GM12891 (cell line): ENCODE data around the gene DKC1.

ENCODE experiments used
- DNase-seq: peaks from one replicate; pipeline ENCODE4 v3.0.0; 2011; ENCODE audit warnings: low spot score; ENCODE audit not compliant: insufficient read length
- FAIRE-seq: peaks from 2 replicates; lab custom pipeline; 2011; peaks lifted over from hg19 to GRCh38; lab: Jason Lieb, UNC
- PAX5 ChIP-seq: IDR thresholded peaks from 2 replicates; pipeline ENCODE4 v1.6.1; 2011; ENCODE audit warnings: low read length, moderate library complexity, mild to moderate bottlenecking; ENCODE audit not compliant: insufficient read depth, severe bottlenecking
- POLR2A ChIP-seq: IDR thresholded peaks from 2 replicates; pipeline ENCODE4 v1.6.1; 2011; ENCODE audit warnings: low read depth, low read length, control low read depth
- POLR2AphosphoS5 ChIP-seq: IDR thresholded peaks from 2 replicates; pipeline ENCODE4 v1.6.1; 2011; ENCODE audit warnings: low read depth, low read length, control low read depth
- POU2F2 ChIP-seq: IDR thresholded peaks from 2 replicates; pipeline ENCODE4 v1.6.1; 2011; ENCODE audit warnings: low read depth, mild to moderate bottlenecking, control low read depth, low read length, moderate library complexity
- SPI1 ChIP-seq: IDR thresholded peaks from 2 replicates; pipeline ENCODE4 v1.6.1; 2011; ENCODE audit warnings: low read depth, low read length, control low read depth
- TAF1 ChIP-seq: IDR thresholded peaks from 2 replicates; pipeline ENCODE4 v1.6.1; 2011; ENCODE audit warnings: low read depth, low read length, control low read depth

The DKC1 gene

DNA sequence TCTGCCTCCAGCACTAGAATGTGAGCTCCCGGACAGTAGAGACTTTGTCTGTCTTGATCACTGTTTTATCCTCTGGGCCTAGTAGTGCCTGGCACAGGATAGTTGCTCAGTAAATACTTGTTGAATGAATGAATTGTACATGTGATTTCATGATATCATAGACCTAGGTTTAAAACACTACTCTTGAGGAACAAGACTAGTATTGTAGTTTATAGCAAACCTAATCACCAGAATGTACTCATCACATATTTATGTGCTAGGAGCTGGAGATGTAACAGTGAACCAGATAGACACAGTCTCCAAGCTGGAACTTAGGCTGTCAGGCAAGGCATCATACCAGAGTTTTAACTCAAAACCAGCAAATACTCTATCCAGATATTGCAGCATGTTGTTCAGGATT is 35.2 kb upstream of the DKC1 start:
- no peak for FAIRE-seq

DNA sequence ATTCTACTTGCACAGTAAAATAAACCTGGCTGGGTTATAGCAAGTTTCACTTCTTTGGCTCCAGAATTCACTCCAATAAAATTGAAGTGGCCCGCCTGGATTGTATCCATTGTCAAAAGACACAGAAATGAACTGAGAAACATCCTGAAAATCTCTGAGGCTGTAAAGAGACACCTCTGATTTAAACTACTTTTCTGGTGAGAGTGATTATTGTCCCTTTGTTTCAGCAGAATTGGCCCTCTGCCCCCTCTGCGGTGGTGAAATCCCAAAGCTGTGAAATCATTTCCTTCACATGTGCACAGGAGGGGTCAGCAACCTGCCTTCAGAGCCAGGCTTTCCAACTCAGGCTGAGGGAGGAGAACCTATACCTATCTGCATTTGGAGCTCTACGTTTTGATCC is 34.8 kb upstream of the DKC1 start:
- FAIRE-seq (no peak), DNase-seq (no peak)
- no peak for TF ChIP-seq POLR2AphosphoS5
- TF ChIP-seq SPI1, result no peak
- no peak for TF ChIP-seq POLR2A
- no peak for TF ChIP-seq POU2F2

More for the DNA sequence above, 35.2 kb upstream of the DKC1 start:
- DNase-seq, result no peak
- no peak for TF ChIP-seq SPI1

DNA sequence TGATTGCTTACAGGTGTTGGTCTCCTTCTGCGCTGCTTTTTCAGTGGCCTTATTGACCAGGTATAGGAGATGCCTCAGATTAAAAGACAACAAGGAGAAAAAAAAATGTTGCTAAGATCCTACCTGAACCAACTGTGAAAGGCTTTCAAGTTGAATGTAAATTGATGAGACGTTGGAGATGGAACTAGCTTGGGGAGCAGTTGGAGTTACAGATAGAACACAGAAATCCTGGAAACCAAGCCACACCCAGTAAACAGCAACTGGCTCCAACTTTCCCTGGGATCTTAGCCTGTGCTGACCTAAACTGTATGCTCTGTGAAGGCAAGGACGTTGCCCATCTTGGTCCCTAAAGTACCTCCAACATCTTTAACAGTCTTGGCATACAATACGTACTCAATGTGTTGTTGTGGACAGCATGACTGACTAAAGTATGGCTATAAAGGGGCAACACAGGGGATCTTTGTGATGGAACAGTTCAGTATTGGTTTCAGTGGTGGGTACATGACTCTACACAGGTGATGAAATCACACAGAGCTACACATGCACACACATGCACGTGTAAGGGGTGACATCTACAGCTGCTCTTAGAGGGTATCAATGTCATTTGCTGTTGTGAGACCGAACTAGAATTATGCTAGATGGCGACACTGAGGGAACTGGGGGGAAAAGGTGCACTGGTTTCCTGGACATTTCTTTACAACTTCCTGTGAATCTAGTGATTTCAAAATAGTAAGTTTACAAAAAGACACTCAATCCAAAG is 34.1 kb upstream of the DKC1 start:
- no peak for DNase-seq
- TF ChIP-seq POLR2AphosphoS5, result no peak
- TF ChIP-seq POU2F2, result no peak
- no peak for FAIRE-seq

DNA sequence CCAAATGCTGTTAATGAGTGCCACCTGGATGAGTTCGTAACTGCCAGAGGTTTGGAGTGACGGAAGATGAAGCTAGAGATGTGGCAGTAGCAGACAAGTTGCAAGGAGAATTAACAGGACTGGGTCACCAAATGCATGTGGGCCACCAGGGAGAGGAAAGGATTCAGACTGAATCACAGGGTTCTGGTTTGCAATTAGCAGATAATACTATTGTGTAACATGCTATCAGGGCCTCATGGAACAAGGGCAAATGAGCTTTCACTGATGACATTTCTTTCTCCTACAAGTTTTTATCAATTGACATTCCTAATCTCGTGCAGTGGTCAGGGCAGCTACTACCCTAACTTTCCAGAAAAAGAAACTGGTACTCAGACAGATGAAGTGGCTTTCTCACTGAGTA is 33.2 kb upstream of the DKC1 start:
- DNase-seq (no peak), FAIRE-seq (no peak)
- no peak for TF ChIP-seq POLR2A
- no peak for TF ChIP-seq SPI1
- TF ChIP-seq TAF1, result no peak
- no peak for TF ChIP-seq POU2F2
- TF ChIP-seq POLR2AphosphoS5, result no peak
- no peak for TF ChIP-seq PAX5

DNA sequence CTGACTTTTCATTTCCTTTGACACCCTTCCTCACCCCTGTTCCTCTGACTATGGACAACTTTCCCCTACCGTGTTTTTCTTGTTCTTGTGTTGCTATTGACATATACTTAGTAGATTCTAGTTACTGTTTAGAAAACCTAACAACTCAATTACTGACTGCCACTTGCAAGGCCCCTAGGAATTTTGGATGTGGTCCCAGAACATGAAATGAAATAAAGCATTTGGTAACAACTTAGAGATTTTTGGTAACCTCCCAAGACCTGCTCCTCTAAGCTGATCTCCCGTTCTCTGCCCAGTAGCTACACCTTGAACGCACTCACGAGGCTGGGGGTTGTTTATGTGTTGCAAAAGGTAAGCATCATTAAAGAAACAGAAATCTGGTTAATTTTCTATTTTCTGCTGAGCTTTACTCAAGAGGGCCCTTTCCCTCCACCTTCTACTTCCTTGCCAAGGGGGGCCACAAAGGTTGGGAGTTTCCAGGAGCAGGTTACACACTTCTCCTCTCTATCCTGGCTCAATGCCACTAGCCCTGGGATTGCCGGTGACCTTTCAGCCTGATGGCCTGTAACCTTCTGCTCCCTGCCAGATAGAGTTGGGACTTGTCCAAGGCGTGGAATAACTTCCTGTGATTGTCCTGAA is 32.3 kb upstream of the DKC1 start:
- TF ChIP-seq PAX5, result no peak
- no peak for TF ChIP-seq TAF1
- TF ChIP-seq POLR2A, result no peak
- no peak for TF ChIP-seq POLR2AphosphoS5
- TF ChIP-seq POU2F2, result no peak
- no peak for TF ChIP-seq SPI1
- DNase-seq (no peak), FAIRE-seq (no peak)

DNA sequence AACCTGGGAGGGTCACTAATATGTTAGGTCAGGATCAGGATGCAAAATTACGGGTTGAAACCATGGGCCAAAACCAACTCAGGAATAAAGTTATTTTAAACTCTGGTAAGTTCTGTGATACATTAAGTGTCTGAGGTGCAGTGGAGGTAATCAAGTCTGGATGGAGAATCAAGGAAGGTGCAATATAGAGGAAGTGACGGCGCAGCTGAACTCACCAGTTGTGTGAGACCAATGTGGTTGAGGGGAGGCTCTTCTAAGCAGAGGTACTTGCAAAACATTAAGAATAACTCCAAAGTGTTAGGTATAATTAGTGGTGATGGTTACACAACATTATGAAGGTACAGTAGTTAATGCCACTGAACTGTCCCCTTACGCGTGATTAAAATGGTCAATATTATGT is 31.5 kb upstream of the DKC1 start:
- FAIRE-seq (no peak), DNase-seq (no peak)
- no peak for TF ChIP-seq POLR2A
- TF ChIP-seq PAX5, result no peak
- no peak for TF ChIP-seq SPI1
- TF ChIP-seq POU2F2, result no peak
- no peak for TF ChIP-seq POLR2AphosphoS5
- no peak for TF ChIP-seq TAF1

DNA sequence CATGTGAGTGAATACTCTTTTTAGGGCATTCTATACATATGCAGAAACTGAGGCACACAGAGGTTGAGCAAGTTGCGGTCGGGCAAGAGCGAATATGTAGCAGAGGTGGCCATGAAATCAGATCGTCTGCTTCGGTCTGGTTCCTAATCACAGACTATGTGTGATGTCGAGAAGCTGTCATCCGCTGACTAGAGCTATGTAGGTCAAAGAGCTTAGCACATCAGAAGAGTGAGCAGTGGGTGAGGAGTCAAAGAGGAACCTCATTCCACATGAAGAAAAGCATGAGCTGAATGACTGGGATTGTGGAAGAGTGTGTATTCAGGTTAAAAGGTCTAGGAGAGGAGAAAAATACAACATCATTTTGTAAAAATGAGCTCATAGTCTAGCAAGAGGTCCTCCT is 30.8 kb upstream of the DKC1 start:
- no peak for TF ChIP-seq TAF1
- no peak for TF ChIP-seq POLR2A
- TF ChIP-seq SPI1, result no peak
- TF ChIP-seq PAX5, result no peak
- TF ChIP-seq POU2F2, result no peak
- TF ChIP-seq POLR2AphosphoS5, result no peak
- no peak for FAIRE-seq
- DNase-seq, result no peak

DNA sequence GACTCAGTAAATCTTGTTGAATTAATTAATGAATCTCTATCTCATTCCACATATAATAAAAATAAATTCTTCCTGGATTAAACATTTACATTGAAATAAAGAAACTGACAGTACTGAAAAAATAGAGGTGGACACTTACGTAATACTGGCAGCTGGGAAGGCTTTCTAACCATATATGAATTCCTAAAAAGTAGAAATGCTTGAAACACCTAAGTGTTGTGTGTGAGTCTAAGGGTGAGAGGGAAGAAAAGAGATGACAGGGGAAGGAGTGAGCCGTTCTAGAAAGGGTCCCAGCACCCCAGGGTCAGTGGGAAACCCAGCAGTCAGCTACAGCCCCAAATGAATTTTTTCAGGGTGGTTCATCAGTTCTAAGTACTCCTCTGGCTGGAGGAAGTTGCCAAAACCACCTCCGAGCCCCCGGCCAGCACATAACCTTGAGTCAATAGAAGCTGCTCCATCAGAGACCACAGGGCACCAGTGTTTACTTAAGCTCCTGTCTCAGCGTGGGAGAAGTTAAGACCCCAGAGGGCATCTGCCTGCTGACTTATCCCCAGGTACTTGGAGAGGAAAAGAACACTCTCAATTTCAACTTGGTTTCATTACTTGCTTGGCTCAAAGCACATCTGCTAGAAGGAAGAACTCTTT is 30.1 kb upstream of the DKC1 start:
- FAIRE-seq (no peak), DNase-seq (no peak)
- no peak for TF ChIP-seq SPI1
- TF ChIP-seq POLR2A, result no peak
- no peak for TF ChIP-seq TAF1
- no peak for TF ChIP-seq POU2F2
- TF ChIP-seq POLR2AphosphoS5, result no peak
- TF ChIP-seq PAX5, result no peak

DNA sequence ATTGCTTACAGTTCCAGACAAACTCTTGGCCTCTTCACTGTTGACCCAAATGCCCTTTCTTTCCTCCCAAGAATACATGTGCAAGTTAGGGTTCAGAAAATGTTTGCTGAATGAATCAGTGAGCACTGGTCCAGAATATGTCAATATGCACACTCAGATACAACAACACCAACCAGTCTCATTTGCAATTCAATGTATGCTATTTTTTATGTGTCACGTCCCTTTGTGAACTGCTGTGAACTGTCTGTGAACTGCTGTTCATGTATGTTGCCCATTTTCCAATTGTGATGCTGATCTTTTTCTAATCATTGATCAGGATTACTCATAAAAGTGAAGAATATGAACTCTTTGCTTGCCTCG is 29.6 kb upstream of the DKC1 start:
- DNase-seq (no peak), FAIRE-seq (no peak)
- TF ChIP-seq POLR2AphosphoS5, result no peak
- TF ChIP-seq TAF1, result no peak
- TF ChIP-seq PAX5, result no peak
- no peak for TF ChIP-seq POU2F2
- no peak for TF ChIP-seq POLR2A
- no peak for TF ChIP-seq SPI1
